Right lobe of liver (tissue), 6 donors: ENCODE data around the gene BUD31. TPM values are rescaled to one million over a fixed set of nuclear protein-coding genes. Genes with fewer than 3 reads are reported as not detected.
A peak's percentile ranks its signal among the peaks of the same experiment; 100 is the strongest.

Experiments
- ATAC-seq, 4 donors: fragments of 200-7000 bp; cut with Tn5 transposase; one replicate each; pipeline ENCODE4 v1.9.1; 2020; ENCODE audit warnings: mild to moderate bottlenecking in 4 of 4, moderate library complexity in 4 of 4
- DNase-seq, 3 donors: peaks; one replicate each; pipeline ENCODE4 v3.0.0-alpha.2; 2020
- H3K27ac ChIP-seq, 3 donors: fragments of 200-600 bp; one replicate each; pipeline ENCODE4 v1.8.0; 2022
- H3K27me3 ChIP-seq, 2 donors: fragments of 200-600 bp; one replicate each; pipeline ENCODE4 v1.8.0; 2022
- H3K36me3 ChIP-seq, 4 donors: fragments of 200-600 bp; sonication (generic) in 1 of 4; one replicate each; pipeline versions ENCODE4 v1.5.1 to v1.8.0; 2017 to 2022; ENCODE audit warnings: control low read depth in 1 of 4
- H3K4me1 ChIP-seq, 4 donors: fragments of 200-600 bp; sonication (generic) in 1 of 4; one replicate each; pipeline versions ENCODE4 v1.5.1 to v1.8.0; 2017 to 2022; ENCODE audit warnings: control low read depth in 1 of 4
- H3K4me3 ChIP-seq, 3 donors: fragments of 200-600 bp; one replicate each; pipeline ENCODE4 v1.8.0; 2022
- H3K9me3 ChIP-seq, 4 donors: fragments of 200-600 bp; sonication (generic) in 1 of 4; one replicate each; pipeline versions ENCODE4 v1.5.1 to v1.8.0; 2017 to 2022; ENCODE audit warnings: control low read depth in 1 of 4
- POLR2A ChIP-seq: fragments of 450-650 bp; IDR thresholded peaks from one replicate; pipeline ENCODE4 v1.6.1; 2017; ENCODE audit warnings: antibody characterized with exemption, mild to moderate bottlenecking
- WGBS: methylation state at CpG from one replicate; pipeline ENCODE4 v1.1.6; 2018; ENCODE audit warnings: low coverage, low lambda C conversion rate; ENCODE audit not compliant: insufficient coverage; ENCODE audit errors: missing lambda C conversion rate; 5-methylcytosine and 5-hydroxymethylcytosine counted together
- intact Hi-C, 2 donors: fragments of 100-400 bp; cut with DNase I; formaldehyde crosslinking; loops; one replicate each; pipeline versions ENCODE4 v1.11.2 to v1.14.1; 2022
- long read RNA-seq: library from polyadenylated mRNA; unstranded; transcript quantifications from one replicate; pipeline ENCODE4 v2.0.0, GENCODE V29; 2019
- total RNA-seq, 6 experiments: library from RNA; depleted of rRNA in 2 of 6; stranded (reverse); fragments of >200 nt in 2 of 6; fragmentation: NEBNext Ultra II Directional in 3 of 6; extraction: Animal tissue kit (Norgen Biotek cat#: 25700) in 3 of 6; gene quantifications; one replicate each; pipeline versions ENCODE4 v1.1.0 to v1.2.4, GENCODE V29; 2016 to 2023
- TF ChIP-seq, protein P1 (sequence below), 4 donors: fragments of 200-600 bp in 3 of 4; fragments of 450-650 bp in 1 of 4; IDR thresholded peaks; one replicate each; pipeline versions ENCODE4 v1.5.1 to v1.8.0; 2016 to 2022; ENCODE audit warnings: antibody characterized with exemption in 4 of 4, mild to moderate bottlenecking in 2 of 4
- donor health status: DM: no; HTN: yes; CAD: no.
- donor health status: DM: no; HTN: no; CAD: no.
- donor health status: DM: no; HTN: no; CAD: no.
- donor health status: DM: no; HTN: yes; CAD: no.
- donor health status: DM: no; HTN: yes; CAD: no.

BUD31 gene
- 10 to 100 TPM; 25.6 to 49.2 (median 33.3) TPM for total RNA-seq
- long read RNA-seq, transcript BUD31-202 (6 exons, 1,139 nt) = major isoform, 12 of 18 reads
- long read RNA-seq, partial matches to known transcripts = 0 of 18 reads
- long read RNA-seq, other reads (novel, unspliced or antisense) = 2 of 18 reads

DNA sequence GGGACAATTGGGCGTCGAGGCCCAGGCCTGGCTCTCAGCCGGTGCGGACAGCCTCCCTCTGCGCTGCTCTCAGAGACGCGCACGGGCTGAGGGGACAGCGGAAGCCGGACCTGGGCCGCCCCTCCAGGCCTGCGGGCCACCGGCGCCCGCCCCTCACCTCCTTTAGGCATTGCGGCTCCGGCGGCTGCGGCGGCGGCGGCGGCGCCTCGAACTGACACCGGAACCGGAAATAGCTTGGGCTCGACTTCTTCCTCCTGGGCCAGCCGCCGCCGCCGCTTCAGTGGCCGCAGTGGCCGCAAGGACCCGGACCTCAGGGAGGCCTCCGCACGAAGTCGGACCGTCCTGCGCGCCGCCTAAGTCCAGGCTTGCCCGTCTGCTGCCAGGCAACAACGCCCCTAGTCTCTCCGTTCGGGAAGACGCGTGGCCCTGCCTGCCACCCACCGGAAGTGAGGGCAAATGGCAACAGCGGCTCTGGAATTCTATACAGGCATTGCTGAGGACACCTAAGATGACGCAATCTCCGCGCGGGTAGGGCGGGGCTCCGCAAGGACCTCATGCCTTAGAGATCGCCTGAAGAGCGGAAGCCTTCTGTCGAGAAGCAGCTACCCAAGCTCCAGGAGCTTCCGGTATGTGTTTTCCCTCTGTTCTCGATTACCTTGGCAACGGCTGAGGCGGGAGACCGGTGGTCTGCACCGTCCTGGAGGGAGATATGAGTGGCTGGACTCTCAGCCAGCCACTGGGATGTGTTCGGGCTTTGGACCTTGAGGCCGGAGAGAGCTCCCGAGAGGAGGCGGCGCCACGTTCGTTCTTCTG is at the start of gene BUD31, which contains the start of gene PDAP1:
Gene BUD31, plus strand, starts transcription at position 591 of the 813 bp plus-strand sequence. CDS start 2,124 bp downstream, outside the sequence.
Gene PDAP1, minus strand, starts transcription at position 219 of the 813 bp plus-strand sequence. Its CDS starts 49 bp downstream, at position 170.
- Histone ChIP-seq H3K27me3 (no peaks in the 10 kb centered on the region), H3K4me1 (peaks cover 0 to 19% (median 11%) of the 10 kb centered on the region in 4 donors), H3K4me3 (peak within 1 kb of the TSS; percentile 98 to 100 (median 100)), H3K27ac (peak within 1 kb of the TSS; percentile 97 to 99 (median 99)), H3K36me3 (peaks cover 0 to 28% (median 10%) of the 10 kb centered on the region in 4 donors), H3K9me3 (no peaks in the 10 kb centered on the region)
- intact Hi-C loops = no loop called here
- DNase-seq = peak; percentile 92 to 95 (median 94)
- TF ChIP-seq, protein P1, sequence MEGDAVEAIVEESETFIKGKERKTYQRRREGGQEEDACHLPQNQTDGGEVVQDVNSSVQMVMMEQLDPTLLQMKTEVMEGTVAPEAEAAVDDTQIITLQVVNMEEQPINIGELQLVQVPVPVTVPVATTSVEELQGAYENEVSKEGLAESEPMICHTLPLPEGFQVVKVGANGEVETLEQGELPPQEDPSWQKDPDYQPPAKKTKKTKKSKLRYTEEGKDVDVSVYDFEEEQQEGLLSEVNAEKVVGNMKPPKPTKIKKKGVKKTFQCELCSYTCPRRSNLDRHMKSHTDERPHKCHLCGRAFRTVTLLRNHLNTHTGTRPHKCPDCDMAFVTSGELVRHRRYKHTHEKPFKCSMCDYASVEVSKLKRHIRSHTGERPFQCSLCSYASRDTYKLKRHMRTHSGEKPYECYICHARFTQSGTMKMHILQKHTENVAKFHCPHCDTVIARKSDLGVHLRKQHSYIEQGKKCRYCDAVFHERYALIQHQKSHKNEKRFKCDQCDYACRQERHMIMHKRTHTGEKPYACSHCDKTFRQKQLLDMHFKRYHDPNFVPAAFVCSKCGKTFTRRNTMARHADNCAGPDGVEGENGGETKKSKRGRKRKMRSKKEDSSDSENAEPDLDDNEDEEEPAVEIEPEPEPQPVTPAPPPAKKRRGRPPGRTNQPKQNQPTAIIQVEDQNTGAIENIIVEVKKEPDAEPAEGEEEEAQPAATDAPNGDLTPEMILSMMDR (IDR thresholded peaks at IDR 0.05) = peak in 1 of 4 donors; percentile 18
- TF ChIP-seq POLR2A = peak; percentile 91
- WGBS = 0% methylated on average over 20 of the region's 72 CpGs
- peak; percentile 94 to 97 (median 95) for ATAC-seq

DNA sequence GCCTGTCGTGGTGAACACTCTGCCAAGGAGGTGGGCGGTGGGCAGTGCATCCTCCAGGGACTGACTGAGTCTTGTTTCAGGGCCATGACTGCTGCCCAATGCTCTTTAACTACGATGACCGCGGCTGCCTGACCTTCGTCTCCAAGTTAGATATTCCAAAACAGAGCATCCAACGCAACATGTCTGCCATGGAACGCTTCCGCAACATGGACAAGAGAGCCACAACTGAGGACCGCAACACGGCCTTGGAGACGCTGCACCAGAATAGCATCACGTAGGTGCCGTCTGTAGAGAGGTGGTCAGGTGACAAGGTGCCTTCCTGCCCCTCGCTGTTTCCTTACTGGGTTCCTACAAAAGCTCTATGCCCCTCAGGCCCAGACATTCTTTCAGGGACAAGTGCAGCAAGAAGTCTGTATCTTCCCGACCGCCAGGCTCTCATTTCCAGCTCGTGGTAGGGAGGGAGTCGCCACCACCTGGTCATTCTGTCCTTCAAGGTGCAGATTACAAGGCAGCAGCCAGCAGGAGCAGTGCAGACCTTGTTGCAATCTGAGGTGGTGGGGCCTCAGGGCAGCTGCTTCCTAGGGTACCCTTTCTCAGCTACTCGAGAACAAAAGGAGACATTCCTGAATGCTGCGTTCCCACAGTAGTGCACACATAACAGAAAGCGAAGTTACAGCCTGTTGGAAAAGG is 49.2 kb upstream of the BUD31 start:
- peaks cover 4 to 81% (median 29%) of the 10 kb centered on the region in 4 donors for H3K36me3 ChIP-seq
- H3K27ac ChIP-seq = no peak overlapping the region
- no peaks in the 10 kb centered on the region for H3K9me3 ChIP-seq
- no peaks in the 10 kb centered on the region for H3K27me3 ChIP-seq
- no peak overlapping the region for H3K4me3 ChIP-seq
- WGBS = 90% methylated on average over 9 of the region's 22 CpGs
- TF ChIP-seq, protein P1 (IDR thresholded peaks at IDR 0.05) = no peak
- TF ChIP-seq POLR2A = no peak
- ATAC-seq = no peak
- peaks cover 0 to 8% (median 0%) of the 10 kb centered on the region in 4 donors for H3K4me1 ChIP-seq
- DNase-seq = no peak
- intact Hi-C loops = no loop called here

DNA sequence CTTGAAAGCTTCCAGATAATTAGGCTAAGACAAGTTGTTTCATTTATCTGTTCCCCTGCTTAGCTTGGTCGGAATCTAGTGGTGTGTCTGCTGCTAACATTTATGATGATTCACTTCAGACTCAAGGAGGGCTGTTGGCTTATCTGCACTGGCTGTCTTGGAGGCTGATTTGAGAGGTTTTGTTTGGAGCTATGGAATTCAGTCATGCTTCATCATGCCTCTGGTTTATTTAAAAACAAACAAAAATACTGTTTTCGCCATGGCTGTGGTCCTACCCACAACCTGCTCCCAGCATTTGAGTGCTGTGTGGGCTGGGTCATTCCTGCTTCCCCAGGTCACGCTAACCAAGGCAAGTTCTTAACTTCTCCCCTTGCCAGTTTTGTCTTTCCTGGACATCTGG is 46.0 kb upstream of the BUD31 start:
- Histone ChIP-seq H3K4me1 (no peaks in the 10 kb centered on the region), H3K36me3 (peaks cover 4 to 83% (median 29%) of the 10 kb centered on the region in 4 donors), H3K27ac (no peak overlapping the region), H3K9me3 (no peaks in the 10 kb centered on the region), H3K4me3 (no peak overlapping the region), H3K27me3 (no peaks in the 10 kb centered on the region)
- ATAC-seq (no peak), DNase-seq (no peak)
- 94% methylated on average over 3 of the region's 3 CpGs for WGBS
- intact Hi-C loops = no loop called here
- TF ChIP-seq, protein P1 (IDR thresholded peaks at IDR 0.05) = no peak
- TF ChIP-seq POLR2A = no peak

DNA sequence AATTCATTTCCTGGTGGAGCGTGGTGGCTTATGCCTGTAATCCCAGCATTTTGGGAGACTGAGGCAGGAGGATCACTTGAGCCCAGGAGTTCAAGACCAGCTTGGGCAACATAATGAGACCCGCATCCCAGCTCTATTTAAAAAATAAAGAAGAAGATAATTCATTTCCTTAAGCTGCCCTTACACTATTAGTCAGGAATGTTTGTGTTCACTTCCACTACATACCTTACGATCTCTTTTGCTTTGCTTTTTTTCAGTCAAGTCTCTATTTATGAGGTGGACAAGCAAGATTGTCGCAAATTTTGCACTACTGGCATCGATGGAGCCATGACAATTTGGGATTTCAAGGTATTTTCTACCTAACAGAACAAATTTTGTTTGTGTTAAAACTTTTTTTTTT is 45.5 kb upstream of the BUD31 start:
- ATAC-seq = no peak
- H3K36me3 ChIP-seq = peaks cover 4 to 78% (median 26%) of the 10 kb centered on the region in 4 donors
- intact Hi-C loops = no loop called here

More for the DNA sequence above, 45.5 kb upstream of the BUD31 start:
- DNase-seq = no peak
- Histone ChIP-seq H3K27ac (no peak overlapping the region), H3K4me1 (no peaks in the 10 kb centered on the region), H3K27me3 (no peaks in the 10 kb centered on the region), H3K9me3 (no peaks in the 10 kb centered on the region), H3K4me3 (no peak overlapping the region)
- TF ChIP-seq POLR2A = no peak
- TF ChIP-seq, protein P1 (IDR thresholded peaks at IDR 0.05) = no peak
- WGBS = 91% methylated on average over 5 of the region's 5 CpGs
